WERI-Rb-1 (cell line): ENCODE measurements around the gene PGP.

Source experiments
- DNase-seq: peaks from one replicate; pipeline ENCODE4 v3.0.0-alpha.2; 2020
- H3K27ac ChIP-seq: fragments of 250-450 bp; sonication (Bioruptor Pico); 2 replicates; pipeline ENCODE4 v1.5.1; 2020; ENCODE audit warnings: mild to moderate bottlenecking, moderate library complexity
- H3K27me3 ChIP-seq: fragments of 250-450 bp; sonication (Bioruptor Pico); 2 replicates; pipeline ENCODE4 v1.5.1; 2021; ENCODE audit warnings: mild to moderate bottlenecking, low read depth, moderate library complexity; ENCODE audit not compliant: insufficient read depth, severe bottlenecking
- H3K36me3 ChIP-seq: fragments of 250-450 bp; sonication (Bioruptor Pico); 2 replicates; pipeline ENCODE4 v1.5.1; 2020; ENCODE audit warnings: mild to moderate bottlenecking, moderate library complexity
- H3K4me3 ChIP-seq: 2 replicates; pipeline ENCODE4 v1.5.1; 2011; ENCODE audit warnings: low read depth, mild to moderate bottlenecking, control low read depth, low read length
- H3K9me3 ChIP-seq: fragments of 250-450 bp; sonication (Bioruptor Pico); 2 replicates; pipeline ENCODE4 v1.5.1; 2021; ENCODE audit warnings: mild to moderate bottlenecking, moderate library complexity; ENCODE audit not compliant: severe bottlenecking
- TF ChIP-seq, protein P1 (sequence below): IDR thresholded peaks from 2 replicates; pipeline ENCODE4 v1.5.1; 2011; ENCODE audit warnings: low read depth, mild to moderate bottlenecking, control low read depth, inconsistent platforms, low read length

The PGP gene

DNA sequence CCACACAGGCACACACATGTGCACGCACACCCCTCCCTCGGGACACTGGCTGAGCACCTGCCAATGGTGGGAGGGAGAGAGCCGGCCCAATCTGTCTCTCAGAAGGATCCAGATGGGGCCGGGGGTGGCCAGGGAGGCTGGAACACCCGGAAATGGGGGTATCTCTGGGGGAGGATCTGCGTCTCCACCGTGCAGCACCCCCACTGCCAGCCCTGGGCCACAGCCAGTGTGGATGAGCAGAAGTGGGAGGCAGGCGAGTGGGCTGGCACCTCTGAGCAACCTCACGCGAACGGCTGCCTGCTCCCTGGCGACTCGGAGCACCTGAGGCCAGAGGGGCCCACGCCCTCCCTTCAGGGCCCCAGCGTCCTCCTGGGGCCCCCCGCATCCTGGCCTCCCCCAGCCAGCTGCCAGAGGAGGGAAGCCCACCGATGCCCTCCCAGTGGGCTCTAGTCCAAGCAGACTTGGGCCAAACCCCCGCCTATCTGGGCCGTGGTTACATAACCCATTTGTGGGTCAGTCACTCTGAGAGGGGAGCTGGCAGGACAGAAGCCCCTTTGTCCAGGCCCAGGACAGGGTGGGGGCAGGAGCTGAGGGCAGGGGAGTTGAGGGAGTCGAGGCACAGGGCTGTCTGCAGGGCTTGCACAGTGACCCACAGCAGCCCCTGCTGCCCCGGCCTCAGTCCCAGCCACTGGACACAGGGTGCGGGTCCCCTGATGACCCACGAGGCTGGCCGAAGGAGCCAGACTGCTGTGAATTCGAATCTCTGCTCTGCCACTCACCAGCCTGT is 23.8 kb downstream of the PGP start:
- H3K27ac ChIP-seq: no peak overlapping the region; the same call in 1 of the 2 replicates
- H3K9me3 ChIP-seq: no peaks in the 10 kb centered on the region
- no peak overlapping the region for H3K4me3 ChIP-seq
- TF ChIP-seq, protein P1, sequence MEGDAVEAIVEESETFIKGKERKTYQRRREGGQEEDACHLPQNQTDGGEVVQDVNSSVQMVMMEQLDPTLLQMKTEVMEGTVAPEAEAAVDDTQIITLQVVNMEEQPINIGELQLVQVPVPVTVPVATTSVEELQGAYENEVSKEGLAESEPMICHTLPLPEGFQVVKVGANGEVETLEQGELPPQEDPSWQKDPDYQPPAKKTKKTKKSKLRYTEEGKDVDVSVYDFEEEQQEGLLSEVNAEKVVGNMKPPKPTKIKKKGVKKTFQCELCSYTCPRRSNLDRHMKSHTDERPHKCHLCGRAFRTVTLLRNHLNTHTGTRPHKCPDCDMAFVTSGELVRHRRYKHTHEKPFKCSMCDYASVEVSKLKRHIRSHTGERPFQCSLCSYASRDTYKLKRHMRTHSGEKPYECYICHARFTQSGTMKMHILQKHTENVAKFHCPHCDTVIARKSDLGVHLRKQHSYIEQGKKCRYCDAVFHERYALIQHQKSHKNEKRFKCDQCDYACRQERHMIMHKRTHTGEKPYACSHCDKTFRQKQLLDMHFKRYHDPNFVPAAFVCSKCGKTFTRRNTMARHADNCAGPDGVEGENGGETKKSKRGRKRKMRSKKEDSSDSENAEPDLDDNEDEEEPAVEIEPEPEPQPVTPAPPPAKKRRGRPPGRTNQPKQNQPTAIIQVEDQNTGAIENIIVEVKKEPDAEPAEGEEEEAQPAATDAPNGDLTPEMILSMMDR: no peak
- peaks cover 29% of the 10 kb centered on the region for H3K36me3 ChIP-seq
- H3K27me3 ChIP-seq: no peaks in the 10 kb centered on the region
- no peak for DNase-seq

DNA sequence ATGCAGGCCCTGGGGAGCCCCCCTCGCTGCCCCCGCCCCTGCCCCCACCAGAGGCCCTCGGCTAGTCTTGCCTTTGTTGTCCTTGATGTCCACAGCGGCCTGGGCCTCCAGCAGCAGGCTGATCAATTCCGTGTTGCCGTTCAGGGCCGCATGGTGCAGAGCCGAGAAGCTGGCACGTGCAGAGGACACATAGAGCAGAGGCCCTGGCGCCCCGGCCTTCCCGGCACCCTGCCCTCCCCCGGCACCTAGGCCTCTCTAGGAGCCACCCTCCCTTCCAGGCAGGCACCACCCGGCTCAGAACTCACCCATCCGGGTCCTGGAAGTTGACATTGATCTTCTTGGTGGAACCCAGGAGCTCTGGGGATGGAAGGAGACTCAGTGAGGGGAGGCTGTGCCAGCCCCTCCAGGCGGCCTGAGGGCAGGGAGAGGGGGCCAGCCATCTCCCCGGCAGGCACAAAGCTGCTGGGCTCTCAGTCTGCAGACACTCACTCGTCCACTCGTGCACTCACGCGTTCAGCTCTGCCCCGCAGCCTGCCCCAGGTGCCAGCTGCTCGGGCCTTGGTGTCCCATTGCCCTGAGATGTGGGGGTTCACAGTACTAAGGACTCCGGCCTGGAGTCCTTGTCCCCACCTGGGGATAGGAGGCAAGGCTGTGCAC is 24.5 kb downstream of the PGP start:
- no peak overlapping the region; the same call in 1 of the 2 replicates for H3K27ac ChIP-seq

DNA sequence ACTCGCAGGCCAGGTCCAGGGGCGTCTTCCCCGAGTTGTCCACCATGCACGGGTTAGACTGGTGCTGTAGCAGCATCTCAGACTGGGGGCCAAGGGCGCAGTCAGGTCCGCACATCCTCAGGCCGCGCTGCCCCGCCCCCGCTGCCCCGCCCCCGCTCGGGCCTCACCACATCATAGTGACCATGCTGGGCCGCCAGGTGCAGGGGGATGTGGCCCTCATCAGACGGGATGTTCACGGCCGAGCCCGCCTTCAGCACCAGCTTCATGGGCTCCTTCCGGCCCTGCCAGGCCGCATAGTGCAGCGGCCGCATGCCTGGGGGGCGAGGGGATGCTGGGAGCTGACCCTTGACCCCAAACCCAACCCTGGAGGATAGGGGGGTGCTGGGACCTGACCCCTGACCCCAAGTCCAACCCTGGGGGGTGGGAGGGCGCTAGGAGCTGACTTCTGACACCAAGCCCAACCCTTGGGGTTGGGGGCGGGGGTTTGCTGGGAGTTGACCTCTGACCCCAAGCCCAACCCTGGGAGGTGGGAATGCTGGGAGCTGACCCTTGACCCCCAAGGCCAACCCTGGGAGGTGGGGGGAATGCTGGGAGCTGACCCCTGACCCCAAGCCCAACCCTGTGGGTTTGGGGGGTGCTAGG is 25.3 kb downstream of the PGP start:
- H3K27ac ChIP-seq: no peak overlapping the region
- no peak for DNase-seq
- no peaks in the 10 kb centered on the region for H3K27me3 ChIP-seq
- no peak overlapping the region for H3K4me3 ChIP-seq
- H3K36me3 ChIP-seq: peaks cover 33% of the 10 kb centered on the region
- TF ChIP-seq, protein P1: no peak
- H3K9me3 ChIP-seq: no peaks in the 10 kb centered on the region

More for the DNA sequence above, 24.5 kb downstream of the PGP start:
- peaks cover 29% of the 10 kb centered on the region for H3K36me3 ChIP-seq
- no peaks in the 10 kb centered on the region for H3K27me3 ChIP-seq
- H3K9me3 ChIP-seq: no peaks in the 10 kb centered on the region
- DNase-seq: no peak
- H3K4me3 ChIP-seq: no peak overlapping the region
- TF ChIP-seq, protein P1: no peak

DNA sequence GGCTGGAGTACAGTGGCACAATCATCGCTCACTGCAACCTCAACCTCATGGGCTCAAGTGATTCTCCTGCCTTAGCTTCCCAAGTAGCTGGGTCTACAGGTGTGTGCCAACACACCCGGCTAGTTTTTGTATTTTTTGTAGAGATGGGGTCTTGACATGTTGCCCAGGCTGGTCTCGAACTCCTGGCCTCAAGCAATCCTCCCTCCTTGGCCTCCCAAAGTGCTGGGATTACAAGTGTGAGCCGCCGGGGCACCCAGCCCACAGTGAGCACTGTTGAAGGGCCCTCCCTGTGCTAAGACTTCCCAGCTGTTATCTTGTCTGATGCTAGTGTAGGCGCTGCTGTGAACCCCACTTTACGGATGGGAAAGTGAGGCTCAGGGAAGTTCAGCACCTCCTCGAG is 26.2 kb downstream of the PGP start:
- DNase-seq: no peak
- Histone ChIP-seq H3K27me3 (no peaks in the 10 kb centered on the region), H3K4me3 (no peak overlapping the region), H3K9me3 (no peaks in the 10 kb centered on the region), H3K36me3 (peaks cover 36% of the 10 kb centered on the region), H3K27ac (no peak overlapping the region)
- TF ChIP-seq, protein P1: no peak

DNA sequence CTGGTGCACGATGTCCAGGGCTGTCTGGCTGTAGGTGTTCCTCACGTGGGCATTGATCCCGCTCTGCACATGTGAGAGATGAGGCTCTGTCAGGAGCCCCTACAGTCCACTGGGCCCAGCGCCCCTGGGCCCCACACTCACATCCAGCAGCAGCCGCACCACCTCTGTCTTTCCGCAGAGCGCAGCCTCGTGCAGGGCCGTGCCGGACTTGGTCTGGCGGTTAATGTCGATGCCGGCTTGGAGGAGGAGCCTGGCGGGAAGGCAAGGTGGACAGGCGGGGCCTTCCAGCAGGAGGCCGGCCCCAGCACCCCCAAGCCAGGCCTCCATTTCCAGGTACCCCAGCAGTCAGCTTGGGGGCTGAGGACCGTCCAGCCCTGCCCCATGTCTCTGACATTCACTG is 27.4 kb downstream of the PGP start:
- H3K4me3 ChIP-seq: no peak overlapping the region
- H3K27ac ChIP-seq: no peak overlapping the region
- DNase-seq: no peak
- no peaks in the 10 kb centered on the region for H3K27me3 ChIP-seq
- TF ChIP-seq, protein P1: no peak
- no peaks in the 10 kb centered on the region for H3K9me3 ChIP-seq
- peaks cover 43% of the 10 kb centered on the region for H3K36me3 ChIP-seq
